GM12891 (cell line): ENCODE measurements around the gene SERINC3.

Source experiments
- DNase-seq: peaks from one replicate; pipeline ENCODE4 v3.0.0; 2011; ENCODE audit warnings: low spot score; ENCODE audit not compliant: insufficient read length
- FAIRE-seq: peaks from 2 replicates; lab custom pipeline; 2011; peaks lifted over from hg19 to GRCh38; lab: Jason Lieb, UNC
- PAX5 ChIP-seq: IDR thresholded peaks from 2 replicates; pipeline ENCODE4 v1.6.1; 2011; ENCODE audit warnings: low read length, moderate library complexity, mild to moderate bottlenecking; ENCODE audit not compliant: insufficient read depth, severe bottlenecking
- POLR2A ChIP-seq: IDR thresholded peaks from 2 replicates; pipeline ENCODE4 v1.6.1; 2011; ENCODE audit warnings: low read depth, low read length, control low read depth
- POLR2AphosphoS5 ChIP-seq: IDR thresholded peaks from 2 replicates; pipeline ENCODE4 v1.6.1; 2011; ENCODE audit warnings: low read depth, low read length, control low read depth
- POU2F2 ChIP-seq: IDR thresholded peaks from 2 replicates; pipeline ENCODE4 v1.6.1; 2011; ENCODE audit warnings: low read depth, mild to moderate bottlenecking, control low read depth, low read length, moderate library complexity
- SPI1 ChIP-seq: IDR thresholded peaks from 2 replicates; pipeline ENCODE4 v1.6.1; 2011; ENCODE audit warnings: low read depth, low read length, control low read depth
- TAF1 ChIP-seq: IDR thresholded peaks from 2 replicates; pipeline ENCODE4 v1.6.1; 2011; ENCODE audit warnings: low read depth, low read length, control low read depth

SERINC3 gene

GRCh38 chr20:44456611-44457010 is 65.3 kb downstream of the SERINC3 start:
- TF ChIP-seq TAF1 (no peak), SPI1 (no peak), POLR2A (no peak), PAX5 (no peak), POLR2AphosphoS5 (no peak), POU2F2 (no peak)
- DNase-seq (no peak), FAIRE-seq (no peak)

GRCh38 chr20:44455126-44455525 is 66.7 kb downstream of the SERINC3 start:
- no peak for FAIRE-seq
- TF ChIP-seq PAX5: no peak
- TF ChIP-seq SPI1: no peak
- no peak for TF ChIP-seq TAF1
- no peak for TF ChIP-seq POLR2A
- TF ChIP-seq POU2F2: no peak
- TF ChIP-seq POLR2AphosphoS5: no peak
- no peak for DNase-seq

GRCh38 chr20:44454306-44454963 is 67.4 kb downstream of the SERINC3 start:
- DNase-seq (no peak), FAIRE-seq (no peak)
- no peak for TF ChIP-seq POLR2A
- TF ChIP-seq PAX5: no peak
- TF ChIP-seq SPI1: no peak
- TF ChIP-seq POLR2AphosphoS5: no peak
- no peak for TF ChIP-seq TAF1
- TF ChIP-seq POU2F2: no peak

- FAIRE-seq: no peak
- TF ChIP-seq POLR2A: no peak
- TF ChIP-seq POLR2AphosphoS5: no peak
- no peak for TF ChIP-seq POU2F2
- TF ChIP-seq SPI1: no peak
- no peak for TF ChIP-seq TAF1
- no peak for TF ChIP-seq PAX5
- DNase-seq: no peak
Measured at GRCh38 chr20:44450903-44451450, 70.9 kb downstream of the SERINC3 start.

- no peak for FAIRE-seq
- no peak for DNase-seq
- no peak for TF ChIP-seq SPI1
Measured at GRCh38 chr20:44450281-44450889, 71.5 kb downstream of the SERINC3 start.

GRCh38 chr20:44449864-44450263 is 72.0 kb downstream of the SERINC3 start:
- DNase-seq: no peak
- TF ChIP-seq TAF1 (no peak), SPI1 (no peak), POLR2AphosphoS5 (no peak), POLR2A (no peak), POU2F2 (no peak), PAX5 (no peak)
- no peak for FAIRE-seq

- no peak for FAIRE-seq
- no peak for TF ChIP-seq POLR2A
- no peak for TF ChIP-seq SPI1
- no peak for TF ChIP-seq POLR2AphosphoS5
- TF ChIP-seq PAX5: no peak
- TF ChIP-seq POU2F2: no peak
- TF ChIP-seq TAF1: no peak
- DNase-seq: no peak
Measured at GRCh38 chr20:44448753-44449546, 72.9 kb downstream of the SERINC3 start.

GRCh38 chr20:44447827-44448419 is 73.9 kb downstream of the SERINC3 start:
- FAIRE-seq: no peak
- TF ChIP-seq TAF1 (no peak), SPI1 (no peak), POLR2AphosphoS5 (no peak), POLR2A (no peak), POU2F2 (no peak), PAX5 (no peak)

More at GRCh38 chr20:44447827-44448419, 73.9 kb downstream of the SERINC3 start:
- DNase-seq: no peak
